T-helper 2 cell treated with Interferon-gamma antibody and Interleukin-4, amounts not matched to agents 100 ng/mL and 5 ng/mL, for 36 hours (primary cell): ENCODE data around the gene AGAP1. TPM values are rescaled to one million over a fixed set of nuclear protein-coding genes. Genes with fewer than 3 reads are reported as not detected.

Experiments
- intact Hi-C: fragments of 100-400 bp; cut with micrococcal nuclease; formaldehyde crosslinking; loops from one replicate; pipeline ENCODE4 v1.15.1; 2023
- total RNA-seq: library from RNA; stranded (reverse); gene quantifications from 2 replicates; pipeline ENCODE4 v1.2.3, GENCODE V29; 2022

Gene AGAP1
- total RNA-seq, 1 donor from 2014 or later, result 1.4 TPM

DNA sequence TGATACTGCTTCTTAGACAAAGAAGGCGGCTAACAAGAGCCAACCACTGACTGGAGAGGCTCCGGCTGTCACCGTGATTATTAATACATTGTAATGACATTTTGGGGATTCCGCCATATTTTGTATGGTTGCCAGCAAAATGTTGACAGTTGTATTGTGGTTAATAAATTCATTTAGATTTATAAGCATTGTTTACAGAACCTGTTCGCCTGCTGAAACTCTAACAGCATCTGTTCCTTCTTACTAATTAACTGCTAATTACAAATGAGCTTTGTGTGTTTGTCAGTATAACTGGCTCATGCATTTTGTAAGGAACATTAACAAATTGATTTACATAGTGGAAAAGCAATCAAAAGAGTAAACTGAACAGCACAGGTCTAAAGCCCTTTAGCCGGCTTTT is 342.0 kb downstream of the AGAP1 start:
- intact Hi-C loops, result no loop called here

DNA sequence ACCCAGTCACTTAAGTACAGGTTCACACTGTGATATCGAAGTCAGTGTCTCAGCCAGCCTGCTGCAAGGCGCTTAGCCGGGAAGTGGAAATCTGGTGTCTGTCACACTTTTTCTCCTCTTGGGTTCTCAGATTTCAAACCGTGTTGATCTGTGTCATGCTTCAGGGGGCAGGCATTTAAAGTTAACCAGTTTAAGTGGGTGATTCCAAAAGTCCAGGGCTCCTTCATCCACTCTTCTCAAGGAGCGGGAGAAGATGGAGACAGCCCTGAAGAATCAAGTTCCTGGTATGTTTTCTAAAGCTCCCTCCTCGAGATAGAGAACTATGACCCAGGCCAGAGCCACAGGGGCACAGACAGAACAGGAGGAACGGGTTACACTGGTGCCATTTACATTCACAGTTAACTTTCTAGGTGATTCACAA is 342.7 kb downstream of the AGAP1 start:
- intact Hi-C loops, result no loop called here

DNA sequence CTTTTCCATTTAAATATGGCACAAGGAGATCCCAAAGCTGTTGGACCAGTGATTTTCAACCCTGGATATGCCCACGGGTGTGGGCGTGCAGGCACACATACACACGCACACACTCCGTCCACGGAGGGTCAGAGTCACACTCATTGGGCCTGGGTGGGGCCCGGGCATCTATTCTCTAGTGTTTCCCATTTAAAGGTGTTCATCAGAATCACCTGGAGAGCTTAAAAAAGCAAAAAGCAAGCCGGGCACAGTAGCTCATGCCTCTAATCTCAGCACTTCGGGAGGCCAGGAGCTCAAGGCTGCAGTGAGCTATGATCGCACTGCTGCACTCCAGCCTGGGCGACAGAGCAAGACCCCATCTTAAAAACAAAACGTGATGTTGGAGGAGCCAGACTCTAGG is 345.4 kb downstream of the AGAP1 start:
- intact Hi-C loops, result no loop called here

GRCh38 chr2:235839974-235840373 is 346.1 kb downstream of the AGAP1 start:
- intact Hi-C loops, result no loop called here

GRCh38 chr2:235841863-235842262 is 348.0 kb downstream of the AGAP1 start:
- intact Hi-C loops, result no loop called here

GRCh38 chr2:235842941-235843340 is 349.1 kb downstream of the AGAP1 start:
- intact Hi-C loops, result no loop called here

DNA sequence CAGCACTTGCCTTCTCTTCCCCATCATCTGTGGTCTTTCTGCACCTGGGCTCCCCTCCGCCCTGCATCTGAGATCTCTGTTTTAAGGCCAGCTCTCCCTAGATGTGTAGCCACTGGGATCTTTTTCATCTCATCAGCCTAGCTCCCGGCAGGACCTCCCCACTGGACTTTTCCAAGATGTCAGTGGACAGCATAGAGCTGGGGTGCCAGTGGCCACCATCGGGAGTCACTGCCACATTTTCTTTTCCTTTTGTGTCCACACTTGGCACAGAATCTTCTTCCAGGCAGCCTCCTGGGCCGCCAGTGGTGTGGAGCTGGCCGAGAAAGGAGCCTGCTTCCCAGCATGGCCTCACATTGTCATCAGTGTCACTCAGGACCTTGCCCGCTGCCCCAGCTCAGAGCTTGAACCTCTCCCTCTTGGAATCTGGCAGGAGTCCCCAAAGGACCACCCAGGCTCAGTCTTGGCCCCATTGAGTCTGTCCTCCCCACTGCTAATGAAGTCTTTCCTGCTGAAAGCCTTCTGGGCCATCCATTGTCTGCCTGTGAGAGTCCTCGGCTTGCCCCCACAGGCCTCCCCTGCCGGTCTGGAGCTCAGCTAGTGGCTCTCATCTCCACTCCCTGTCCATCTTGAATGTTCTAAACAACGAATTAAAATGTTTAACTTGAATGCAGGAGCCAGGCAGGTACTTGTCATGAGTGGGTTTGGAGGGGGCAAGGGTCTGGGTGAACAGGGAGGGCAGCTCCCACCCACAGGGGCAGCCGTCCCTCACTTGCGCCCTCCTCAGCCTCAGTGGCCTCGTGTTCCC is 349.9 kb downstream of the AGAP1 start:
- intact Hi-C loops, result no loop called here

- intact Hi-C loops, result no loop called here
Measured at GRCh38 chr2:235844561-235844960, 350.7 kb downstream of the AGAP1 start.

- intact Hi-C loops, result no loop called here
Measured at GRCh38 chr2:235845245-235845644, 351.4 kb downstream of the AGAP1 start.

DNA sequence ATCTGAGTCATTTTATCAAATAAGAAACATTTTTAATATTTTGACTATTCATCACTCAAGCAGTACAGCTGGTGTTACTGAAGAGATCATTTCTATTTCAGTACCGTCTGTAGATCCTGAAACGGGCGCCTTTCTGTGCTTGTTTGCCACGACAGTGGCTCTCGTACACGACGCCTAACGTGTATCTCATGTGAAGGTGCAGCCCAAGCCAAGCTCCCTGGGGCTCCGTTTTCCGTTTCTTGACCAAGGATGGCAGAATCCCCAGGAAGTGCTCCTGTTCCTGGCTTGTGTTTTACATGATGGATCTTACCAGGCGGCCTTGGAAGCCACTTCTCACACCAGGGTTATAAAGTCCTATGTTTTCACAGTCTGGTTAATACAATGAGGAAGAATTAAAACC is 353.7 kb downstream of the AGAP1 start:
- intact Hi-C loops, result no loop called here

- intact Hi-C loops, result no loop called here
Measured at GRCh38 chr2:235848055-235848454, 354.2 kb downstream of the AGAP1 start.

- intact Hi-C loops, result no loop called here
Measured at GRCh38 chr2:235848946-235849345, 355.1 kb downstream of the AGAP1 start.

DNA sequence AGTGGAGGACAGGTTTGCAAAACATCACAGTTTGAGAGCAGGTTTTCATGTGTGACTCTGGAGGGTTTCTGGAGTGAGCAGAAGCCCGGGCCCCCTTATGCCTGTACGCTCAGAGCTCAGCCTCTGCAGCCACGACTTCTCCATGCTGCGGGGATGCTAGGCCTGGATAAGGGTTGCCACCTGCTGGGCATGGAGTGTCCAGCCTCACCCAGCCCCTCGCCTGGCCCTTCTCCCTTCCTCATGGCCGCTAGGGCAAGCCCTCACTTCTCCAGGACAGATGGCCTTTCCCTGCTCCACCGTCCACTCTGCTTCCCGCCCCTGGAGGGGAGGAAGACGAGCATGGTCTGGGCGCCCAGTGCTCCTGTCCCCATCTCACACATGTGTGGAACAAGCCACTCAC is 355.6 kb downstream of the AGAP1 start:
- intact Hi-C loops, result no loop called here

DNA sequence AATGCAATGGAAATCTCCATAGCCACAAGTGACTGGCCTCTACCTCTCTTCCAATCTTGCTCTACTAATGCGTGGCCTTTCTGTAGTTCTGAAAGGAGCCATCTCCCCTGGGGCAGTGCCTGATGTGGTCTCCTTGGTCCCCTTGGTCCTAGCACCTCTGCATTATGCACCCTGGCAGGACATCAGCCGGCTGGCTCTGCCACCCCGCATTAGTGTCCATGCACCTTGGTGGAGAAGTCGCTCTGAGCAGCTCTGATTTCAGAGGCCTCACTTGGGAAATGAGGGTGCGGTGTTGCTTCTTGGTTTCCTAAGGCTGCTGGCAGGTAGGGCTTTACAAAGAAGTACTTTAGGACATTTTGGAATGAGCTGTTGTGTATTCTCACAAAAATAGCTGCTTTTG is 356.4 kb downstream of the AGAP1 start:
- intact Hi-C loops, result no loop called here

- intact Hi-C loops, result no loop called here
Measured at GRCh38 chr2:235850771-235851551, 357.1 kb downstream of the AGAP1 start.

DNA sequence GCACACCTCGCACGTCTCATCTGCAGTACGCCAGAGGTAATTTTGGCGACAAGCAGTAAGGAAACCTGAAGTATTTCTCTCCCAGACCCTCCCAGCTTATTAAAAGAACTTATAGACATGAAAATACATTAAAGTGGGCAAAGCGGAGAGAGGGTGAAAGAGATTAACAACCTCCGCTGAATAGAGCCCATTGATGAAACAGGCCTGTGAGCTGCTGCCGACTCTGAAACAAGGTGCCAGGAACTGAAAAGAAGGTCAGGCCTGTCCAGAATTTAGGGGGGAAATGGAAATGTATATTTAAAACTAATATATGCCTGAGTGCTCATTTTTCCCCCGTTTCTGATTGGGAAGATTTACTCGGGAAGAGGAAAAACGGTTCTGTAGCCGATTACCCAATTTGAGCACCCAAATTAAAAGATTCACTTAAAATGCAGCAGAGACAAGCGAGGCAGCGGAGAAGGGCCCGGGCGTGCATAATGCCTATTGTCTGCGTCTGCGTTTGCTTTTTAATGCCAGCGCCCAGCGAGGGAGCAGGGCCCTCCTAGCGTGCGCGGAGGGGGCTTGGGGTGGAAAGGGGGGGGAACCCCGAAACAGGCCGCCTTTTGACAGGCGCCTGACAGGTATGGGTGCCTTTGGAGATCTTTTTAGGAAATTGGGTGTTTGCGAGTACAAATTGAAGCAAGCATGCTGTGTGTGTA is 358.1 kb downstream of the AGAP1 start:
- intact Hi-C loops, result no loop called here

- intact Hi-C loops, result no loop called here
Measured at GRCh38 chr2:235852526-235852920, 358.7 kb downstream of the AGAP1 start.

DNA sequence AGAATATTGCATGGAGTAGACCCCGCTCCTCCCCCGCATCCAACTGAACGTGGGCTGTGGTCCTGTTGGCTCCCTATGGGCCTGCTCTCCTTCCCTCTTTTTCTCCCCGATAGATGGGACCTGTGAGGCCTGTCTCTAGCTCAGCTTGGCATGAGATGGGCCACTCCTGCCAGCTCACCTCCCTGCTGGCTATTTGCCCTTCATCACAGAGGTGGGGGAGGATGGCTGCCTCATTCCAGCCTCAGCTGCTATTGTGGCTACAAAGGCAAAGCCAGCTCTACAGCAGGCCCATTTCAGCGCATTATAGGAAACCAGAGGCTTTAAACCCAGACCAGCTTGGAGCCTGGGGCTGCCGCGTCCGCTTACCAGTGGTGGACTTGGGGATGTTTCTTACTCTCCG is 360.4 kb downstream of the AGAP1 start:
- intact Hi-C loops, result no loop called here

DNA sequence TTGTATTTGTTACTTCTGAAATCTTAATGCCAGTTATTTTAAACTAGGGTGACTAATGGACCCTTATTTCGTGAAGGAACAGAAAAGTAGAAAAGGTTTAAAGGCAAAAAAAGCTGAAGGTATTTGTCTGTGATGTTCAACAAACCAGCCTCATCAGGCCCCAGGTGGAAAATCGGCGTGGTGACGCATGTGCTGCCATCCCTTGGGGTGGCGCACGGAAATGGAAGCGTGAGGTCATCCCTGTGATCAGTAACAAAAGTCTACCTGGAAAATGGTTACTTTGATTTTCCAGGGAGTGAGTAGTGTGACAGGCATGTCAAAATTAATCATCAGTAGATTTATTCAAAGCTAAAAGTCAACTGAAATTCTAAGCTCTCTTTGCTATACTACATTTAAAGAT is 361.2 kb downstream of the AGAP1 start:
- intact Hi-C loops, result no loop called here

- intact Hi-C loops, result no loop called here
Measured at GRCh38 chr2:235856151-235856854, 362.5 kb downstream of the AGAP1 start.

GRCh38 chr2:235857598-235857997 is 363.8 kb downstream of the AGAP1 start:
- intact Hi-C loops, result no loop called here
